ENCODE measurements around the gene EXD3. TPM values are rescaled to one million over a fixed set of nuclear protein-coding genes. Genes with fewer than 3 reads are reported as not detected.
A peak's percentile ranks its signal among the peaks of the same experiment; 100 is the strongest.

EXD3 gene
- total RNA-seq, 2 experiments from 2014 or later, result 8.1 to 9.0 TPM

- Mint-ChIP-seq H3K36me3 (ENCODE audit: low read depth) (peaks cover 34% of the 10 kb centered on the region), H3K27me3 (no peaks in the 10 kb centered on the region), H3K4me3 (peak overlapping the region; percentile 57), H3K27ac (no peak overlapping the region), H3K4me1 (ENCODE audit: low read depth) (peaks cover 44% of the 10 kb centered on the region), H3K9me3 (no peaks in the 10 kb centered on the region)
- intact Hi-C loops (cut with micrococcal nuclease), result no loop called here
- ChIA-PET CTCF (interaction anchor here (2.8 kb wide), 1 partner anchor 13 kb away, joined by 8 read pairs; no protein-coding TSS in a partner anchor), POLR2A (interaction anchor here (0.6 to 1.0 kb wide), 2 partner anchors 10 to 269 kb away, joined by 3 to 4 read pairs; partner anchors contain the start of gene SSNA1)
- TF ChIP-seq CTCF (IDR thresholded peaks at IDR 0.05), result no peak
- ATAC-seq, result no peak
- no peak for DNase-seq
Observed at GRCh38 chr9:137457406-137458193, 34.6 kb upstream of the EXD3 start.

- Mint-ChIP-seq H3K4me3 (peak overlapping the region; percentile 52), H3K27me3 (no peaks in the 10 kb centered on the region), H3K27ac (no peak overlapping the region), H3K4me1 (ENCODE audit: low read depth) (peaks cover 49% of the 10 kb centered on the region), H3K36me3 (ENCODE audit: low read depth) (peaks cover 40% of the 10 kb centered on the region), H3K9me3 (no peaks in the 10 kb centered on the region)
- ChIA-PET CTCF (interaction anchor here (2.8 kb wide), 1 partner anchor 12 kb away, joined by 8 read pairs; no protein-coding TSS in a partner anchor), POLR2A (interaction anchor here (0.6 to 1.0 kb wide), 2 partner anchors 10 to 268 kb away, joined by 3 to 4 read pairs; partner anchors contain the start of gene SSNA1)
- DNase-seq (no peak), ATAC-seq (no peak)
- no peak for TF ChIP-seq CTCF (IDR thresholded peaks at IDR 0.05)
- intact Hi-C loops (cut with micrococcal nuclease), result no loop called here
Observed at GRCh38 chr9:137456864-137457405, 34.0 kb upstream of the EXD3 start.

- ATAC-seq (no peak), DNase-seq (no peak)
- intact Hi-C loops (cut with micrococcal nuclease), result no loop called here
- H3K36me3 Mint-ChIP-seq (ENCODE audit: low read depth), result peaks cover 41% of the 10 kb centered on the region
- no peaks in the 10 kb centered on the region for H3K27me3 Mint-ChIP-seq
- ChIA-PET CTCF (interaction anchor here (2.8 kb wide), 1 partner anchor 12 kb away, joined by 8 read pairs; no protein-coding TSS in a partner anchor), POLR2A (interaction anchor here (0.5 to 1.2 kb wide), 2 partner anchors 33 to 251 kb away, joined by 3 to 6 read pairs; partner anchors contain the start of genes EXD3 and NOXA1)
- H3K4me1 Mint-ChIP-seq (ENCODE audit: low read depth), result peaks cover 50% of the 10 kb centered on the region
- no peak for TF ChIP-seq CTCF (IDR thresholded peaks at IDR 0.05)
- H3K4me3 Mint-ChIP-seq, result peak overlapping the region; percentile 52
- H3K9me3 Mint-ChIP-seq, result no peaks in the 10 kb centered on the region
- no peak overlapping the region for H3K27ac Mint-ChIP-seq
Observed at GRCh38 chr9:137456061-137456863, 33.3 kb upstream of the EXD3 start.

- intact Hi-C loops (cut with micrococcal nuclease), result no loop called here
- ChIA-PET CTCF (interaction anchor here (2.8 kb wide), 1 partner anchor 11 kb away, joined by 8 read pairs; no protein-coding TSS in a partner anchor), POLR2A (interaction anchor here (0.5 to 1.2 kb wide), 2 partner anchors 32 to 251 kb away, joined by 3 to 6 read pairs; partner anchors contain the start of genes EXD3 and NOXA1)
- Mint-ChIP-seq H3K27ac (no peak overlapping the region), H3K4me1 (ENCODE audit: low read depth) (peaks cover 44% of the 10 kb centered on the region), H3K36me3 (ENCODE audit: low read depth) (peaks cover 43% of the 10 kb centered on the region), H3K9me3 (no peaks in the 10 kb centered on the region), H3K4me3 (no peak overlapping the region), H3K27me3 (no peaks in the 10 kb centered on the region)
- no peak for DNase-seq
- no peak for ATAC-seq
- TF ChIP-seq CTCF (IDR thresholded peaks at IDR 0.05), result no peak
Observed at GRCh38 chr9:137455359-137455991, 32.5 kb upstream of the EXD3 start.
